K562 (cell line): ENCODE measurements around the gene CPPED1. TPM values are rescaled to one million over a fixed set of nuclear protein-coding genes. Genes with fewer than 3 reads are reported as not detected.

ENCODE experiments used
- ATAC-seq: fragments of 200-7000 bp; cut with Tn5 transposase; 3 replicates; pipeline ENCODE4 v1.9.1; 2020; ENCODE audit warnings: moderate library complexity
- BruUV-seq: library from RNA; stranded (reverse); fragments of 400-500 nt; replicated peaks from 2 replicates; lab custom pipeline; 2021; lab: Mats Ljungman, UMichigan
- CTCF ChIA-PET: fragments of 300-600 bp; formaldehyde crosslinking; extraction: SDS; loops from one replicate; lab custom pipeline; 2021; ENCODE audit warnings: low intra/inter-chr PET ratio; lab: Yijun Ruan, JAX
- POLR2A ChIA-PET: fragments of 300-600, 350-650 bp; sonication (Branson Sonifier 250); formaldehyde crosslinking; extraction: SDS; loops from one replicate; lab custom pipeline; 2021; ENCODE audit warnings: antibody characterized with exemption, inconsistent platforms; lab: Yijun Ruan, JAX
- DNase-seq, 4 experiments: peaks; one replicate each; pipeline versions ENCODE4 v3.0.0 to v3.0.0-alpha.2; 2011 to 2018; ENCODE audit warnings: low spot score in 3 of 4, mixed read lengths in 3 of 4; ENCODE audit errors: extremely low read depth in 1 of 4
- FAIRE-seq: peaks from 2 replicates; lab custom pipeline; 2011; peaks lifted over from hg19 to GRCh38; lab: Jason Lieb, UNC
- H2AFZ ChIP-seq: 2 replicates; pipeline ENCODE4 v1.6.0; 2011; ENCODE audit warnings: low read depth, low read length, control low read depth, inconsistent platforms
- H3K27ac ChIP-seq: fragments of 200-600 bp; 3 replicates; pipeline ENCODE4 v1.8.0; 2011; ENCODE audit warnings: low read depth, mild to moderate bottlenecking, control low read depth, inconsistent platforms, low read length, moderate library complexity, mixed read lengths; ENCODE audit errors: extremely low read depth
- H3K27me3 ChIP-seq, 2 experiments: fragments of 300-600 bp in 1 of 2; 2 replicates in 1 of 2; 3 replicates in 1 of 2; pipeline versions ENCODE4 v1.6.0 to v1.8.0; 2011; ENCODE audit warnings: inconsistent platforms in 2 of 2, low read length in 2 of 2, mild to moderate bottlenecking in 1 of 2, mixed read lengths in 1 of 2, moderate library complexity in 1 of 2; ENCODE audit not compliant: control insufficient read depth in 2 of 2, insufficient read depth in 2 of 2
- H3K36me3 ChIP-seq: fragments of 300-600 bp; 3 replicates; pipeline ENCODE4 v1.8.0; 2011; ENCODE audit warnings: mild to moderate bottlenecking, low read length, inconsistent platforms; ENCODE audit not compliant: control insufficient read depth, insufficient read depth
- H3K4me1 ChIP-seq, 2 experiments: fragments of 200-600 bp in 1 of 2; replicated peaks in 1 of 2; 2 replicates in 1 of 2; 3 replicates in 1 of 2; pipeline versions ENCODE4 v1.5.1 to v1.8.0; 2011; ENCODE audit warnings: inconsistent platforms in 2 of 2, low read length in 2 of 2, mild to moderate bottlenecking in 1 of 2, mixed read lengths in 1 of 2, moderate library complexity in 1 of 2; ENCODE audit not compliant: control insufficient read depth in 2 of 2, insufficient read depth in 2 of 2
- H3K4me2 ChIP-seq: 2 replicates; pipeline ENCODE4 v1.6.1; 2011; ENCODE audit warnings: low read length, control low read depth, inconsistent platforms, mixed read lengths; ENCODE audit not compliant: insufficient read depth
- H3K4me3 ChIP-seq: fragments of 200-600 bp; sonication (generic), shearing (Covaris generic); 2 replicates; pipeline ENCODE4 v1.5.1; 2016; ENCODE audit warnings: control low read depth, inconsistent platforms
- H3K79me2 ChIP-seq: fragments of 200-600 bp; 3 replicates; pipeline ENCODE4 v1.8.0; 2011; ENCODE audit warnings: low read length, inconsistent platforms; ENCODE audit not compliant: control insufficient read depth, insufficient read depth
- H3K9ac ChIP-seq, 2 experiments: 2 replicates each; pipeline versions ENCODE4 v1.6.0 to v1.6.1; 2011; ENCODE audit warnings: low read depth in 2 of 2, low read length in 2 of 2, control low read depth in 1 of 2, inconsistent platforms in 1 of 2, mild to moderate bottlenecking in 1 of 2, mixed read lengths in 1 of 2; ENCODE audit not compliant: insufficient read depth in 1 of 2
- H3K9me1 ChIP-seq: one replicate; pipeline ENCODE4 v1.6.0; 2011; ENCODE audit warnings: inconsistent platforms, mild to moderate bottlenecking, low read length, moderate library complexity; ENCODE audit not compliant: control insufficient read depth, insufficient read depth
- H3K9me3 ChIP-seq: replicated peaks from 2 replicates; pipeline ENCODE4 v1.5.1; 2011; ENCODE audit warnings: low read depth, low read length, inconsistent platforms; ENCODE audit not compliant: control insufficient read depth, insufficient read depth
- H4K20me1 ChIP-seq: replicated peaks from 2 replicates; pipeline ENCODE4 v1.6.1; 2011; ENCODE audit warnings: low read length, inconsistent platforms, mixed read lengths; ENCODE audit not compliant: control insufficient read depth, insufficient read depth
- FOSL1 ChIP-seq: fragments of 200-800 bp; sonication (Bioruptor generic); conservative IDR thresholded peaks from 2 replicates; pipeline ENCODE4 v1.6.1; 2016; ENCODE audit warnings: missing genetic modification characterization, missing compliant biosample characterization
- HDAC3 ChIP-seq: fragments of 450-650 bp; IDR thresholded peaks from 2 replicates; pipeline ENCODE4 v1.6.1; 2018; ENCODE audit warnings: borderline replicate concordance, mild to moderate bottlenecking, moderate library complexity; ENCODE audit not compliant: partially characterized antibody
- MTA1 ChIP-seq: fragments of 450-650 bp; IDR thresholded peaks from 2 replicates; pipeline ENCODE4 v1.6.1; 2017; ENCODE audit warnings: borderline replicate concordance
- PHF21A ChIP-seq: fragments of 450-650 bp; IDR thresholded peaks from 2 replicates; pipeline ENCODE4 v1.6.1; 2017; ENCODE audit warnings: low read depth, borderline replicate concordance
- TAF1 ChIP-seq: IDR thresholded peaks from 2 replicates; pipeline ENCODE4 v1.6.1; 2011; ENCODE audit warnings: mild to moderate bottlenecking, low read length, moderate library complexity; ENCODE audit not compliant: insufficient read depth, control insufficient read depth, severe bottlenecking; ENCODE audit errors: extremely low read depth
- ZBTB11 ChIP-seq, 3 experiments: fragments of 200-800 bp in 1 of 3; fragments of 250-450 bp in 1 of 3; fragments of 450-650 bp in 1 of 3; sonication (Bioruptor Pico) in 1 of 3; sonication (Bioruptor generic) in 1 of 3; formaldehyde crosslinking in 1 of 3; IDR thresholded peaks; 2 replicates each; pipeline versions ENCODE4 v1.6.1 to v1.8.0; 2016 to 2022; ENCODE audit warnings: mild to moderate bottlenecking in 2 of 3, missing genetic modification characterization in 2 of 3, missing compliant biosample characterization in 1 of 3, moderate library complexity in 1 of 3
- ZNF512 ChIP-seq: IDR thresholded peaks from 2 replicates; pipeline ENCODE4 v1.6.1; 2016; ENCODE audit warnings: missing genetic modification characterization, missing compliant biosample characterization
- ZNF764 ChIP-seq: fragments of 250-450 bp; sonication (Bioruptor Pico); IDR thresholded peaks from 2 replicates; pipeline ENCODE4 v1.4.0; 2020; ENCODE audit warnings: low read depth, mild to moderate bottlenecking, moderate library complexity
- WGBS: fragments of 100-300 bp; shearing (Covaris generic); methylation state at CpG from one replicate; pipeline ENCODE4 v1.1.6; 2016; ENCODE audit warnings: low coverage, mixed read lengths; ENCODE audit not compliant: insufficient coverage; ENCODE audit errors: missing lambda C conversion rate; 5-methylcytosine and 5-hydroxymethylcytosine counted together
- in situ Hi-C: fragments of 300-500 bp; cut with MboI; formaldehyde crosslinking; loops from 4 replicates; pipeline ENCODE4 v1.15.0; 2018; ENCODE audit warnings: inconsistent platforms, mixed read lengths
- intact Hi-C: fragments of 100-400 bp; cut with micrococcal nuclease; formaldehyde crosslinking; loops from 2 replicates; pipeline ENCODE4 v1.14.2; 2022
- polyA plus RNA-seq, 8 experiments: library from polyadenylated mRNA; depleted of rRNA in 4 of 8; stranded (reverse) in 5 of 8; unstranded in 3 of 8; fragments of >200 nt; fragmentation: Nextera tagmentation in 2 of 8; fragmentation: Illumina TruSeq in 1 of 8; extraction: Ambion mirVana in 2 of 8; extraction: Trizol in 1 of 8; gene quantifications; 2 replicates each; pipeline versions ENCODE4 v1.2.1 to v1.2.3, GENCODE V29; 2011 to 2014; ENCODE audit warnings: inconsistent platforms in 1 of 8, missing spikeins in 1 of 8
- total RNA-seq, 7 experiments: library from RNA; depleted of rRNA in 6 of 7; stranded (reverse); fragments of >200 nt in 6 of 7; fragmentation: Illumina TruSeq in 2 of 7; extraction: Trizol in 2 of 7; gene quantifications; 2 replicates each; pipeline versions ENCODE4 v1.2.1 to v1.2.3, GENCODE V29; 2011 to 2021; ENCODE audit warnings: low replicate concordance in 1 of 7

The CPPED1 gene
- total and polyA plus RNA-seq, 9 of the 15 experiments (the other 6 are each of a cell fraction or from before 2014, with no cell fraction given), result 7.5 to 25.7 (median 16.9) TPM

GRCh38 chr16:12651765-12652512, 151.7 kb downstream of the CPPED1 start (continued):
- TF ChIP-seq ZBTB11 (CRISPR knock-in tag; IDR thresholded peaks at IDR 0.05), result no peak
- TF ChIP-seq PHF21A, result no peak
- no peak for TF ChIP-seq MTA1
- no peak for TF ChIP-seq ZNF764

- 12% methylated on average over 2 of the region's 2 CpGs for WGBS
- Histone ChIP-seq H4K20me1 (no peaks in the 10 kb centered on the region), H3K9me1 (no peaks in the 10 kb centered on the region), H3K27ac (no peak overlapping the region), H3K4me2 (no peak overlapping the region), H3K4me3 (no peak overlapping the region), H3K27me3 (no peaks in the 10 kb centered on the region; a peak in 1 of 5 replicates), H3K9me3 (no peaks in the 10 kb centered on the region), H2AFZ (no peak overlapping the region), H3K79me2 (no peaks in the 10 kb centered on the region), H3K9ac (no peak overlapping the region), H3K36me3 (no peaks in the 10 kb centered on the region), H3K4me1 (peaks cover 4 to 11% of the 10 kb centered on the region in 2 experiments; a peak in 4 of 5 replicates)
- TF ChIP-seq FOSL1 (tag) (no peak), TAF1 (no peak), HDAC3 (no peak), ZNF512 (tag) (no peak)
- no peak for ATAC-seq
- in situ Hi-C loops (no loop called here), intact Hi-C loops (no loop called here)
- BruUV-seq, result no TSS peak
- ChIA-PET CTCF (no interaction called here), POLR2A (no interaction called here)
- FAIRE-seq, result no peak
- DNase-seq, result no peak
These were observed 154.3 kb downstream of the CPPED1 start for GRCh38 chr16:12649356-12649755.
